GM19099 (cell line): ENCODE data around the gene ITPR2.

ENCODE experiments used
- POLR2A ChIP-seq: IDR thresholded peaks from 3 replicates; pipeline ENCODE4 v1.6.1; 2011; ENCODE audit warnings: low read depth; ENCODE audit not compliant: insufficient read length; ENCODE audit errors: extremely low read depth

Gene ITPR2

GRCh38 chr12:26699237-26699636 is 133.8 kb downstream of the ITPR2 start:
- TF ChIP-seq POLR2A: no peak

- no peak for TF ChIP-seq POLR2A
These were observed 134.8 kb downstream of the ITPR2 start for GRCh38 chr12:26698186-26698585.

- no peak for TF ChIP-seq POLR2A
These were observed 135.8 kb downstream of the ITPR2 start for GRCh38 chr12:26697217-26697616.

- no peak for TF ChIP-seq POLR2A
These were observed 136.3 kb downstream of the ITPR2 start for GRCh38 chr12:26696613-26697092.

- no peak for TF ChIP-seq POLR2A
These were observed 136.9 kb downstream of the ITPR2 start for GRCh38 chr12:26696048-26696612.

- TF ChIP-seq POLR2A: no peak
These were observed 138.6 kb downstream of the ITPR2 start for GRCh38 chr12:26694402-26694801.

GRCh38 chr12:26692407-26692806 is 140.6 kb downstream of the ITPR2 start:
- TF ChIP-seq POLR2A: no peak

GRCh38 chr12:26691234-26691970 is 141.6 kb downstream of the ITPR2 start:
- TF ChIP-seq POLR2A: no peak

- no peak for TF ChIP-seq POLR2A
These were observed 142.4 kb downstream of the ITPR2 start for GRCh38 chr12:26690601-26691000.

- no peak for TF ChIP-seq POLR2A
These were observed 143.6 kb downstream of the ITPR2 start for GRCh38 chr12:26689281-26689841.

- TF ChIP-seq POLR2A: no peak
These were observed 144.6 kb downstream of the ITPR2 start for GRCh38 chr12:26688344-26688904.

- no peak for TF ChIP-seq POLR2A
These were observed 146.6 kb downstream of the ITPR2 start for GRCh38 chr12:26686408-26686807.

GRCh38 chr12:26684101-26684500 is 148.9 kb downstream of the ITPR2 start:
- TF ChIP-seq POLR2A: no peak

- no peak for TF ChIP-seq POLR2A
These were observed 149.6 kb downstream of the ITPR2 start for GRCh38 chr12:26683443-26683842.

- TF ChIP-seq POLR2A: no peak
These were observed 152.1 kb downstream of the ITPR2 start for GRCh38 chr12:26680727-26681455.
